GM12878 (cell line): ENCODE data around the gene TRAF2. TPM values are rescaled to one million over a fixed set of nuclear protein-coding genes. Genes with fewer than 3 reads are reported as not detected.
A peak's percentile ranks its signal among the peaks of the same experiment; 100 is the strongest.

Experiments used
- ASH2L ChIP-seq: fragments of 300-600, 200-600 bp; sonication (generic); IDR thresholded peaks from 2 replicates; pipeline ENCODE4 v1.6.1; 2017; ENCODE audit warnings: low read depth, mild to moderate bottlenecking, borderline replicate concordance
- BCL11A ChIP-seq: IDR thresholded peaks from 2 replicates; pipeline ENCODE4 v1.6.1; 2011; ENCODE audit warnings: low read depth, low read length
- CBX3 ChIP-seq: fragments of 200-600 bp; sonication (generic); IDR thresholded peaks from 2 replicates; pipeline ENCODE4 v1.6.1; 2016; ENCODE audit warnings: low read depth, borderline replicate concordance
- CHD4 ChIP-seq: fragments of 200-600 bp; sonication (generic); IDR thresholded peaks from 2 replicates; pipeline ENCODE4 v1.6.1; 2016; ENCODE audit warnings: mild to moderate bottlenecking
- CREM ChIP-seq: IDR thresholded peaks from 2 replicates; pipeline ENCODE4 v1.6.1; 2014; ENCODE audit warnings: antibody characterized with exemption, low read depth
- EED ChIP-seq: sonication (generic); IDR thresholded peaks from 2 replicates; pipeline ENCODE4 v1.6.1; 2016; ENCODE audit warnings: antibody characterized with exemption, low read depth
- GABPA ChIP-seq: IDR thresholded peaks from 2 replicates; pipeline ENCODE4 v1.6.1; 2014; ENCODE audit warnings: antibody characterized with exemption, low read depth, mild to moderate bottlenecking, inconsistent platforms
- IKZF2 ChIP-seq, 2 experiments: fragments of 450-650 bp; IDR thresholded peaks; 2 replicates each; pipeline ENCODE4 v1.6.1; 2017; ENCODE audit warnings: mild to moderate bottlenecking in 2 of 2, moderate library complexity in 2 of 2
- IRF4 ChIP-seq: IDR thresholded peaks from 2 replicates; pipeline ENCODE4 v1.6.1; 2011; ENCODE audit warnings: low read depth, low read length
- MAX ChIP-seq: IDR thresholded peaks from 2 replicates; pipeline ENCODE4 v1.6.1; 2012; ENCODE audit warnings: low read depth, low read length, improper control_type of control experiment
- NFIC ChIP-seq: IDR thresholded peaks from 2 replicates; pipeline ENCODE4 v1.6.1; 2012; ENCODE audit warnings: low read depth, mild to moderate bottlenecking, inconsistent platforms, low read length, moderate library complexity
- NFYA ChIP-seq: IDR thresholded peaks from 2 replicates; pipeline ENCODE4 v1.6.1; 2011; ENCODE audit warnings: low read depth, mild to moderate bottlenecking, low read length, improper control_type of control experiment, borderline replicate concordance
- NR2F1 ChIP-seq: fragments of 450-650 bp; conservative IDR thresholded peaks from 2 replicates; pipeline ENCODE4 v1.6.1; 2017; ENCODE audit warnings: mild to moderate bottlenecking
- PKNOX1 ChIP-seq: fragments of 450-650 bp; IDR thresholded peaks from 2 replicates; pipeline ENCODE4 v1.6.1; 2016; ENCODE audit warnings: mild to moderate bottlenecking
- PML ChIP-seq: IDR thresholded peaks from 2 replicates; pipeline ENCODE4 v1.6.1; 2012; ENCODE audit warnings: low read length, inconsistent platforms
- RUNX3 ChIP-seq: IDR thresholded peaks from 2 replicates; pipeline ENCODE4 v1.6.1; 2012; ENCODE audit warnings: low read length, inconsistent platforms
- SIX5 ChIP-seq: IDR thresholded peaks from 2 replicates; pipeline ENCODE4 v1.6.1; 2011; ENCODE audit warnings: mild to moderate bottlenecking, low read depth, low read length, moderate library complexity; ENCODE audit not compliant: severe bottlenecking
- SKIL ChIP-seq: fragments of 450-650 bp; IDR thresholded peaks from 2 replicates; pipeline ENCODE4 v1.6.1; 2017; ENCODE audit warnings: mild to moderate bottlenecking, low read depth, inconsistent platforms; ENCODE audit not compliant: poor library complexity, severe bottlenecking
- SMC3 ChIP-seq: IDR thresholded peaks from 2 replicates; pipeline ENCODE4 v1.6.1; 2011; ENCODE audit warnings: low read length, improper control_type of control experiment, borderline replicate concordance
- SREBF1 ChIP-seq: IDR thresholded peaks from 2 replicates; pipeline ENCODE4 v1.6.1; 2012; ENCODE audit warnings: mild to moderate bottlenecking, low read length
- STAT1 ChIP-seq: fragments of 450-650 bp; conservative IDR thresholded peaks from 2 replicates; pipeline ENCODE4 v1.6.1; 2014; ENCODE audit warnings: antibody characterized with exemption, mild to moderate bottlenecking
- STAT3 ChIP-seq: IDR thresholded peaks from 2 replicates; pipeline ENCODE4 v1.6.1; 2011; ENCODE audit warnings: low read depth, low read length, improper control_type of control experiment
- TARDBP ChIP-seq: IDR thresholded peaks from 2 replicates; pipeline ENCODE4 v1.6.1; 2016; ENCODE audit warnings: borderline replicate concordance
- TCF12 ChIP-seq: IDR thresholded peaks from 2 replicates; pipeline ENCODE4 v1.6.1; 2011; ENCODE audit warnings: low read depth, mild to moderate bottlenecking, low read length
- ZBTB4 ChIP-seq: fragments of 450-650 bp; formaldehyde crosslinking; IDR thresholded peaks from 2 replicates; pipeline ENCODE4 v1.4.0; 2022; ENCODE audit warnings: mild to moderate bottlenecking, moderate library complexity
- ZNF384 ChIP-seq: IDR thresholded peaks from 2 replicates; pipeline ENCODE4 v1.6.1; 2012; ENCODE audit warnings: low read depth, mild to moderate bottlenecking, low read length, improper control_type of control experiment, borderline replicate concordance
- ZZZ3 ChIP-seq: IDR thresholded peaks from 2 replicates; pipeline ENCODE4 v1.6.1; 2011; ENCODE audit warnings: low read depth; ENCODE audit not compliant: control insufficient read depth, insufficient read length
- polyA plus RNA-seq, 11 experiments: library from polyadenylated mRNA; depleted of rRNA in 4 of 11; unstranded in 6 of 11; stranded (reverse) in 5 of 11; fragments of >200 nt; fragmentation: Nextera tagmentation in 4 of 11; fragmentation: Illumina TruSeq in 1 of 11; extraction: Ambion mirVana in 4 of 11; extraction: Trizol in 1 of 11; gene quantifications; 1 replicate in 1 of 11; 2 replicates in 10 of 11; pipeline versions ENCODE4 v1.2.1 to v1.2.3, GENCODE V29; 2011 to 2016; ENCODE audit warnings: inconsistent platforms in 2 of 11, missing spikeins in 2 of 11, low read depth in 1 of 11
- total RNA-seq, 4 experiments: library from RNA; depleted of rRNA in 3 of 4; stranded (reverse); fragments of >200 nt in 3 of 4; fragmentation: Illumina TruSeq in 1 of 4; extraction: Trizol in 1 of 4; gene quantifications; 2 replicates each; pipeline versions ENCODE4 v1.2.1 to v1.2.3, GENCODE V29; 2013 to 2021

The TRAF2 gene
- total and polyA plus RNA-seq, 10 of the 15 experiments (the other 5 are each of a cell fraction or from before 2014, with no cell fraction given): 0.34 to 39.5 (median 18.7) TPM

- TF ChIP-seq MAX: peak; percentile 79
- TF ChIP-seq SREBF1: no peak
- TF ChIP-seq ZNF384: no peak
- 0 out of 2 replicates have a peak, but pooled peaks have one; percentile 32 for TF ChIP-seq ASH2L
- TF ChIP-seq RUNX3: no peak
- no peak for TF ChIP-seq ZBTB4 (CRISPR knock-in tag)
- TF ChIP-seq NFYA: no peak
- TF ChIP-seq GABPA: no peak
- peak; percentile 59; the same call in 1 of the 2 replicates for TF ChIP-seq CREM
- no peak for TF ChIP-seq TARDBP
- TF ChIP-seq NFIC: no peak
- TF ChIP-seq CBX3: no peak
- TF ChIP-seq SIX5: no peak
- peak; percentile 65; the same call in 1 of the 2 replicates for TF ChIP-seq EED
- TF ChIP-seq PML: no peak
- TF ChIP-seq STAT1: no peak
- 0 out of 2 replicates have a peak, but pooled peaks have one; percentile 11 for TF ChIP-seq IRF4
- no peak for TF ChIP-seq NR2F1
- no peak for TF ChIP-seq BCL11A
- no peak for TF ChIP-seq SKIL
- no peak for TF ChIP-seq STAT3
- peak; percentile 75 to 79 for TF ChIP-seq IKZF2 (IDR thresholded peaks at IDR 0.05)
- TF ChIP-seq ZZZ3: no peak
- TF ChIP-seq TCF12: peak; percentile 42; the same call in 1 of the 2 replicates
- TF ChIP-seq CHD4: no peak
- no peak for TF ChIP-seq SMC3
- no peak; the same call in 1 of the 2 replicates for TF ChIP-seq PKNOX1
Measured at GRCh38 chr9:136882109-136882946, 4.0 kb upstream of the TRAF2 start (continued).
